GM21786 (cell line): ENCODE measurements around the gene UBA6.
"Not testable (repeated sequence)": the region's sequence is repeated elsewhere in the genome, so short reads cannot be mapped to it uniquely, and the experiment has no call there.

Experiments
- ATAC-seq: cut with Tn5 transposase; IDR thresholded peaks from one replicate; pipeline ENCODE4 v1.9.1; 2021; ENCODE audit not compliant: unreplicated experiment

The UBA6 gene

DNA sequence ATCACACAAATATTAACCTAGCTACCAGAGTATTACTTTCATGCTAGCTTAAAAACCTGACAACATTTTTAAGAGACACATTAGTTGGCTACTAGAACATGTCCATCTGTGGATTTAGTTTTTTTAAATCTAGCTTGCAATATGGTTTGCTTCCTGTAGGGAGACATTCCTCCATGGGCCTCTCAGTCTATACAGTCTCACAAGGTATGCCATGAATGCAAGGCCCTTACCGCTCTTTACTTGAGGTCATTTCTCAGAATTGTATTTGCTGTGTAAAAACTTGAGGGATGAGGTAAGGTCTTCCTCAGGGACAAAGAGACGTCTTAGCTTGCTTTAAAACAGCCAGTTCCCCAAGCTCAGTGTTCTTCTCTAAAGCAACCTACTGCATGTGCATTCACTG, 26.9 kb downstream of the UBA6 start:
- no peak for ATAC-seq

DNA sequence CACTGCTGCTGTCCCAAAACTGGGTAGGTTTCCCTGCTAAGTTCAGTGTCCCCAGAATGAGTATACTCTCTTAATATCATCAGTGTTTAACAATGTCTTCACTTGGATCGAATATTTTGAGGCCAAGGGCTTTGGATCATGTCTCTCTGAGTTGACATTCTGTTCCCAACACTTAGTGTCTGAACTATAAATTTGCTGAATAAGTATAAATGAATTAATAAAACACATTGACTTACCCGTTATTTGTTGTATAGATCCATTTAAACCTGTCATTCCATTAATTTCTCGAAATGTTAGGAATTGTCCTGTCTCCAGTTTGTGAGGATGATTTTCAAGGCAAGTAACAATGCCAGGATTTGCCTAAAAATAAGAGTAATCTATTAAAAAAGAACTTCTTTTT, 32.6 kb downstream of the UBA6 start:
- no peak for ATAC-seq

DNA sequence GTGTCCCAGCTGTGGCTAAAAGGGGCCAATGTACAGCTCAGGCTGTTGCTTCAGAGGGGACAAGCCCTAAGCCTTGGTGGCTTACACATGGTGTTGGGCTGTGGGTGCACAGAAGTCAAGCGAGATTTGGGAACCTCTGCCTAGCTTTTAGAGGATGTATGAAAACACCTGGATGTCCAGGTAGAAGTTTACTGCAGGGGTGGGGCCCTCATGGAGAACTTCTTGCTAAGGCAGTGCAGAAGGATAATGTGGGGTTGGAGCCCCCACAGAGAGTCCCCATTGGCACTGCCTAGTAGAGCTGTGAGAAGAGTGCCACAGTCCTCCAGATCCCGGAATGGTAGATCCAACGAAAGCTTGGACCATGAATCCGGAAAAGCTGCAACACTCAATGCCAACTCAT, 40.5 kb downstream of the UBA6 start:
- no peak for ATAC-seq

DNA sequence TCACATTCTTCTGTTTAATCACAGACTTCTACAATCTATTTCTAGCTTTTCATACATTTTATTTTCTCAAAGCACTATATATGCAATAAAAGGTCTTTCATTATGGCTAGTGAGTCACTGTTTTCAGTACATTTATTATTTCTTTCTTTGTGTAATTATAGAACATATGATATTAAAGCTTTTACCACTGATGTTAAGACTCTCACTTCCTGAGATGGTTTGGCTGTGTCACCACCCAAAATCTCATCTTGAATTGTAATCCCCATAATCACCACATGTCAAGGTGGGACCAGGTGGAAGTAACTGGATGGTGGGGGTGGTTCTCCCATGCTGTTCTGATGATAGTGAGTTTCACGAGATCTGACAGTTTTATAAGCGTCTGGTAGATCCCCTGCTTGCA, 41.9 kb downstream of the UBA6 start:
- no peak for ATAC-seq

DNA sequence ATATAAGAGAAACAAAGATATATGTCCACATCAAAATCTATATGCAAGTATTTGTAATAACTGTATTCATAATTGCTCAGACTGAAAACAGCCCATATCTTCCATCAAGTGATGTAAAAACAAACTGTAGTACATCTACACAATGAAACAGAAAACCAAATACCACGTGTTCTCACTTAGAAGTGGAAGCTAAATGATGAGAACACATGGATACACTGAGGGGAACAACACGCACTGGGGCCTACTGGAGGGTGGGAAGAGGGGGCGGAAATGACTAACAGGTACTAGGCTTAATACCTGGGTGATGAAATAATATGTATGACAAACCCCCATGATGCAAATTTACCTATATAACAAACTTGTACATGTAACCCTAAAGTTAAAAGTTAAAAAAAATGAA, 42.7 kb downstream of the UBA6 start:
- ATAC-seq = no peak

DNA sequence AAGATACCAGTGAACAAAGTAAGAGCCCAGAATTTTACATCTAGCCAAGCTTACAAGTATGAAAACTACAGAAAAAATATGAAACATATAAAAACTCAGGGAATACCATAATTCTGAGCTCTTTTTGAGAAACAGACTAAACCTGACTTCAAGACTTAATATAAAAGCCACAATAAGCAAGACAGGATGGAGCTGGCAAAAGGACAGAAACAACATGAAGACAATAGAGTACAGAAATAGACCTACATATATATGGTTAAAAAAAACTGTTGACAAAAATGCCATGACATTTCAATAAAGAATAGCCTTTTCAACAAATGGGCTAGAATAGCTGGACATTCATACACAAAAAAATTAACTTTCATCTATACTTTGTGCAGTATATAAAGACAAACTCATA, 49.4 kb downstream of the UBA6 start:
- no peak for ATAC-seq

DNA sequence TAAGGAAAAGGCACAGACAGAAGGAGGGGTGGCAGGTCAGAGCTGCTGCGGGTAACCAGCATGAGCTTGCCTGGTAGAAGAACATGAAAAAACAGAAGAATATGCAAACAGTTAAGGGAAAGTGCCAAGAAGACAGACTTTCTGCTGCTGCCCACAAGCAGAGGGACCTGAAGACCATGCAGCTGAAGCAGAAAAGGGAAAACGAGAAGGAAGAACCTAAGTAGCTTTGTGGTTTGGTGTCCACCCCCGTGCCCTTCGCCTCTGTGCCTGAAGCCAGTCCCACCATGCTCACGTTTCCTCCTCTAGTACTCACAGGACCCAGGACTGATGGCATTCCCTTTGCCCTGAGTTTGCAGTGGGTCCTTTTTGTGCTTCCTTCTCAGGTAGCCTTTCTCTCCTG, 62.8 kb downstream of the UBA6 start:
- ATAC-seq = no peak

DNA sequence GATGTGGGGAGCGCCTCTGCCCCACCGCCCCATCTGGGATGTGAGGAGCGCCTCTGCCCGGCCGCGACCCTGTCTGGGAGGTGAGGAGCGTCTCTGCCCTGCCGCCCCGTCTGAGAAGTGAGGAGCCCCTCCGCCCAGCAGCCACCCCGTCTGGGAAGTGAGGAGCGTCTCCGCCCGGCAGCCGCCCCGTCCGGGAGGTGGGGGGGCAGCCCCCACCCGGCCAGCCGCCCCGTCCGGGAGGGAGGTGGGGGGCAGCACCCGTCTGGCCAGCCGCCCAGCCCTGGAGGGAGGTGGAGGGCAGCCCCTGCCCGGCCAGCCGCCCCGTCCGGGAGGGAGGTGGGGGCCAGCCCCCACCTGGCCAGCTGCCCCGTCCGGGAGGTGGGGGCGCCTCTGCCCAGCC, 64.0 kb downstream of the UBA6 start:
- not testable (repeated sequence) for ATAC-seq

DNA sequence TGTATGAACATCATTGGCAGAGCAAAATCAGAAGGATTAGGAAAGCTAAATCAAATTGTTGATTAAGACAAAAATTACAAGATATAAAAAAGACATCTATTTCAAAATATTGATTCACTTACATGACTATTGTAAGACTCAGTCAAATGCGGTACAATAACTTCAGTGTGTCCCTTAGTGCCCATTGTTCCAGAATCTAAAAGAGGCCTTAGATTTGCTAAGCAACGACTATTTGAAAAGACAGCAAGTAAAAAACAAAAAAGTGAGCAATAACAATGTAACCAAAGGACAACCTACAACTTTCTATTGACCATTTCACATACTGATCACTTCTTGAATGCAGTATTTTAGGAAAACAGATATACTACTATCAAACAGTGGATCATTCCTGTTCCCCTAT, 65.6 kb downstream of the UBA6 start:
- no peak for ATAC-seq

DNA sequence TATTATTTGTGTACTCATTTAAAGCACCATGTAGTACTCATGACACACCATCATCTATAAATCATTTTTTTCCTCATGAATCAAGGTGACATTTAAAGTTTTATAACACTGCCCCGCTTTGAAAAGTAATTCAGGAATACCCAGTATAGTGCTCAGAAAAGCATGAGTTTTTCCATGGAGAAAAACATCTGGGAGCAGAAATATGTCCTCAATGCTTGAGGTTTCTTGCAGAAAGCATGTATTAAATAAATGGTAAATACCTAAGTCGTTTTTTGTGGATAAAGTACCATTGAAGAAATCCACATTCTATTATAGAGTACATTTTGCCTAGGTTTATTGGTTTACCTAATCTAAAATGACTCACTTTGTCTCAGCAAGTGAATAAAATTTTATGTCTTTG, 66.2 kb downstream of the UBA6 start:
- no peak for ATAC-seq

DNA sequence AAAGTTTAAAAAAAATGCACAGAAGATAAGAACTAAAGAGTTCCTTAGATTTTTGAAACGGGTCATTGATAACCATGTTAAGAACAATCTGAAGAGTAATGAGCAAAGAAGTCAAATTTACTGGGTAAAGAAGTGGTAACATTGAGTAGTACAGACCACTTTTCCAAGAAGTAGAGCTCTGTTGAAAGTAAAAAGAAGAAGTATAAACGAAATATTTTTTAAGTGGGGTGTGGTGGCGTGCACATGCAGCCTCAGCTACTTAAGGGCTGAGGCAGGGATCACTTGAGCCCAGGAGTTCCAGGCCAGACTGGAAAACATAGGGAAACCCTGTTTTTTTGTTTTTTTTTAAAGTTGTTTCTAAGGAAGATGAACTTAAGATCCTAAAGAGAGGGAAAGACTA, 68.5 kb downstream of the UBA6 start:
- no peak for ATAC-seq

DNA sequence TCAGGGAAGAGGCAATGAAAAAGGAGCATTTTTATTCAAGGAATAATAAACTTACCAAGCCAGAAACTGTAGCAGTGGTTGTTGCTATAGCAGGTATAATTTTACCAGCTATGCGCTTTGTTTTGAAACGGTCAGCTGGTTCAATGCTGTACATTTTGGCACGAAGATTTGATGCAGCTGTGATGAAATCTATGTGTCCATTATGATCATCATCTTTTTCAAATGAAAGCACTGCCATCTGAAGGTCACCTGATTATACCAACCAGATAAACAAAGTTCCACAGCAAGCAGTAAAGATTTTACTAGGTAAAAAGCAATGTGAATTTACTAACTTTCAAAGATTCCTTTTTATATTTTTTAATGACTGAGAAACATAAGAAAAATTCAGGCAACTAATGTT, 76.0 kb downstream of the UBA6 start:
- ATAC-seq = no peak

DNA sequence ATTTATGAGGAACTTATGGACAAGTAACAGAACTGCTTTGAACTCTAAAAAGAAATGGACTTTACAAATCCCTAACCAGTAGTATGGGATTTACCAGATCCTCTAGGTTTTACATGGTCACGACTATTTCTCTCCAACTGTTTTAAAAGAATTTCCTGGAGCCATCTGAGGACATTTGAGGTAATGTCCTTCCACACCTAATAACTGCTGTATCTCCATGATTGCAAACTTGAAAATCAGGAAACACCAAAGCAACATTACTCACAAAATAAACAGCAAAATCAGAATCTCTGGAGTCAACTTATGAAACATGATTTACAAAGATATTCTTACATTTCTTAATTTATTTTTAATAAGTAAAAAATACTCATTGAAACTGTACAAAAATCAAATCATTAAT, 84.5 kb downstream of the UBA6 start:
- ATAC-seq = no peak

DNA sequence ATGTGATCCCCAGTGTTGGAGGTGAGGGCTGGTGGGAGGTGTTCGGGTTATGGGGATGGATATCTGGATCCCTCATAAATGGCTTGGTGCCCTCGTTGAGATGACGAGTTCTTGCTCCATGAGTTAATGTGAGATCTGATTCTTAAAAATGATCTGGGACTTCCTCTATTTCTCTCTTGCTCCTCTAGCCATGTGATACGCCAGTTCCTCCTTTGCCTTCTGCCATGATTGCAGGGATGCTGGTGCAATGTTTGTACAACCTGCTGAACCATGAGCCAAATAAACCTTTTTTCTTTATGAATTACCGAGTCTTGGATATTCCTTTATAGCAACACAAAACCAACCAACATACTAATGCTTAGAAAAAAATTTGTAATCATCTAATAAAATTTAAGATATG, 85.8 kb downstream of the UBA6 start:
- ATAC-seq = no peak

DNA sequence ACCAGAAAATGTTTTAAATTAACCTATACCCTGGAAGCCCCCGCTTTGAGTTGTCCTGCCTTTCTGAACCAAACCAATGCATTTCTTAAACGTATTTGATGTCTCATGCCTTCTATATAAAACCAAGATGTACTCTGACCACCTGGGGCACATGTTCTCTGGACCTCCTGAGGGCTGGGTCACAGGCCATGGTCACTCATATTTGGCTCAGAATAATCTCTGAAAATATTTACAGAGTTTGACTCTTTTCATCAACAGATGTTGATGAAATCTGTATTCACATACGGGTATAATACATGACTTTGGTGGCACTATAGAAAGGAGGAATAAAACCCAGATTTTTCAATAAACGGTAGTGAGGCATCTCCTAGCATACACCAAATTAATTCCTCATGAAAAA, 86.8 kb downstream of the UBA6 start:
- ATAC-seq = no peak

DNA sequence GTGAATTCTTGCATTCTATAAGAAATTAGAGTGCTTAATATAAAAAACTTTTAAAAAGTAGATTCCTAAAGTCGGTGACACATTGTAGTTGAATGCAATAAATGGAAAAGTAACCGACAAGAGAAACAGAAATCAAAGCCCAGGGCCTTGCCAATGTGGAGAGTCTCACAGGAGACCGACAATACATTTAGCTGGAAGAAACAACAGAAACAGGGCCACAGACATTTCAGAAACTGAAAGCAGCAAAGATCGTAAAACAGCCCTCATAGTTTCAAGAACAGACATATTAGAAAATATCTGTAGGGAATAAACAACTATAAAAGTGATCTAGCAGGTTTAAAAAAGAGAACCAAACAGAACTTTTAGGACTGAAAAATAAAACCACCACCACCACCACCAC, 92.9 kb downstream of the UBA6 start:
- no peak for ATAC-seq

DNA sequence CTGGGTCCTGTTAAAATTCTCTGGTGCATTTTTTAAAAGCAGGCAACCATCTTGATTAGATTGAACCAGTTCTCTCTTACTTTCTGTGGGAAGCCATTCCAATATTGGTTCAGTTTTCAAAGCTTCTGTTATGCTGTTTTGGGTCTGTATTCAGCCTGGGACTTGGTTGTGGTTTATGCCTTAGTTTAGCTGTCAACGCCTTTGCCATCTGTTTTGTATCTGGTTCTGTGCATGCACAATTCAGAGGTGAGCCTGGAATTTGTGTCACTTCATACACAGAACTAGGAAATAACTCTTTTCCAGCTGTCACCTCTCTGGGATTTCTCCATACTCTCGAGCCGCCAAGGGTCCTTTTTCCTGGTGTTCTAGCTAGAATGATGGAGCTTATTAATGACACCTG, 96.2 kb downstream of the UBA6 start:
- no peak for ATAC-seq

DNA sequence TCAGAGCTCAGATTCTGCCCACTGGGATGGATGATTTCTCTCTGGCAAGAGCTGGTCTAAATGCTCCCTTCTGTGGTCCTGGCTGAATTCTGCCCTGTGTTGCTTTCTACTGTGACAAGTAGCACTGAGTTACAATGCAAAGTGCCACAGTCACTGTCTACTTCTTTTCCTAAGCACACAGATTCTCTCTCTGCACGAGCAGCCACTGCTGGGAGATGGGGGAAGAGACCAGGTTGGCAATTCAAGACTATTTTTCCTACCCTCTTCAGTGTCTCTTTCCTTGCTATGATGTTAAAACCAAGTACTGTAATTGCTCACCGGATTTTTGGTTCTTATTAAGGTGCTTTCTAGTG, 97.0 kb downstream of the UBA6 start:
- ATAC-seq = no peak

DNA sequence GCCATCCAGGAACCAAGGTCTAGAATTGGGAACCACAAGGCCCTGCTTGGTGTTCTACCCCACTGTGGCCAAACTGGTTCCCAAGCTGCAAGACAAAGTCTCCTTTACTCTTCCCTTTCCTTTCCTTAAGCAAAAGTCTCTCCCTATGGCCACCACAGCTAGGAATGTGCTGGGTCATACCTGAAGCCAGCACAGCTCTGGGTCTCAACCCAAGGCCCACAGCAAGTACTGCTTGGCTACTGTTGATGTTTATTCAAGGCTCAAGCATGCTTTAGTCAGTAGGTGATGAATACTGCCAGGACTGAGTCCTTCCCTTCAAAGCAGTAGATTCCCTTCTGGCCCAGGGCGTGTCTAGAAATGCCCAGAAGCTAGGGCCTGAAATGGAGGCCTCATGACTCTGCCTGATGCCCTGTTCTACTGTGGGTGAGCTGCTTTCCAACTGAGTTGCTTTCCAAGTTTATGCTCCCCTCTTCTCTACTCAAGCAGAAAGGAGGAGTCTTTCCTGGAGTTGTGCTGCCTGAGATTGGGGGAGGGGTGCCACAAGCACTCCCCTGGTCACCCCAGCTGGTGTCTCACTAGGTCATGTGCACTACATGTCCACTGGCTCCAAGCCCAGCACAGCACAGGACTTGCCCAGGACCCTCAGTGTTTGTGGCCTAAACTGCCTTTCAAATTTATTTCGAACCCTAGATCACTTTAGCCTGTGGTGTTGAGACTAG, 97.5 kb downstream of the UBA6 start:
- no peak for ATAC-seq

DNA sequence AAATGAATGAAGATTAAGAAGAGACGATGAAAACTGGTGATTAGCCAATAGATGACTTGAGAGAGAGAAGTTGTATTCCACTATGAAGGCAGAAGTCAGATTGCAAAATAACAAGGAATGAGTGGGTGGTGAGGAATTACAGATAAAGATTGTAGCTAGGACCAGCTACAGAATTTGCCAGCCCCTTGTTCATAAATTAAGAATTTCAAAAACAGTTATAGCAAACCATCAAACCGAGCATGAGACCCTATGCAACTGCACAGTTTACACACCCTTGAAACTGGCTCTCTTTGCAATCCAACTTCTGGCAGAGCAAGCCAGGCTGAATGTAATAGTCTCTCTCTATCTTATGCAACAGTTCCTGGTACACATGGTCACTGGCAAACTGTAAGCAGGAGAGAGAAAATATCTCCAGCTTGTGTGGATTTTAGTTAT, 107.2 kb downstream of the UBA6 start:
- ATAC-seq = no peak

DNA sequence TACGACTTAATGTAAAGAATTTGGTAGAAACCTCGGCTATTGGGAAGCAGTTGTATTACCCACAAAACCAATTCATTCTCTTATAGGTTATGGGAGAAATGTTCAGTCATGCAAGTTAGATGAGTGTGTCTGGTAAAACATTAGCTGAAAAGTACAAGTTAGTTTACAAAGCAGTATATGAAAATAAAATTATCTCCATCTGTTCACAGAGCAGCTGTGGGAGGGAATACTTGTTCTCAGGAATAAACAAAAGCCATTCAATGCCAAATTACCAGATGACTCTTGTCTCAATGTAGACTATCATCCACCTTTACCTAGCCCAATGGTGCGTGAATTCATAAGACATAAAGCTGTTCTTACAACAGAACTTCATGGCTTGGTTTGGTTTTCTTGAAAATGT, 113.8 kb downstream of the UBA6 start:
- no peak for ATAC-seq

DNA sequence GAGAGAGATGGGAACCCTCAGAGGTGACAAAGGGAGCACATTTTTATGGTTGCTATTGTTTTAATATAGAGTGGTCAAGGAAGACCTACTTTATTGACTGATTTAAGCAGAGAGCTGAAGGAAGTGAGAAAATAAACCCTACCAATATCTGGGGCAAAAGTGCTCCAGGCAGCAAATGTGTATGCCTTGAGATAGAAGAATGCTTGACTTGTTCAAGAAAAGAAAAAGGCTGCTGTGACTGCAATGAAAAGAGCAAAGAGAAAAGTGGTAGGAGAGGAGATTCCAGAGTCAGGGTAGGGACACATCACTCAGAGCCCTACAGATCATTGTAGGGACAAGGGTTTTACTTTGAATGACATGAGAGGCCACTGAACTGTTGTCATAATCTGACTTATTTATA, 116.5 kb downstream of the UBA6 start:
- no peak for ATAC-seq

DNA sequence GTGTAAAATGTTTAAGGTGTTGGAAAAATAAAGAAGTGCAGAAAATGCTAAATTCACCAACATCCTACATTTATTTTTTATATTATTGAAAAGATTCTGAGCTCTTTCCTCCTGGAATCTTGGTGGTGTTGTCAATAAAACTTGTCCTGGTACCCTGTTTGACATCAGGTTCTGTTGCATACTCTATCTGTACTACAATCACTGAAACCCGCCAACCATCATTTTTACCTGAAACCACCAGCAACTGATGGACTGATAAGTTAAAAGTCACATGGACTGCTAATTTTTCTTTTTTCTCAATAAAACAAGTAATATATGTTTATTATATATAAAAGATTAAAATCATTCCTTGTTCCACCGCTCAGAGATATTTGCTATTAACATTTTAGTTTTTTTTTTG, 119.0 kb downstream of the UBA6 start:
- no peak for ATAC-seq
